Measurements from ENCODE around the gene SSU72.

Gene SSU72

DNA sequence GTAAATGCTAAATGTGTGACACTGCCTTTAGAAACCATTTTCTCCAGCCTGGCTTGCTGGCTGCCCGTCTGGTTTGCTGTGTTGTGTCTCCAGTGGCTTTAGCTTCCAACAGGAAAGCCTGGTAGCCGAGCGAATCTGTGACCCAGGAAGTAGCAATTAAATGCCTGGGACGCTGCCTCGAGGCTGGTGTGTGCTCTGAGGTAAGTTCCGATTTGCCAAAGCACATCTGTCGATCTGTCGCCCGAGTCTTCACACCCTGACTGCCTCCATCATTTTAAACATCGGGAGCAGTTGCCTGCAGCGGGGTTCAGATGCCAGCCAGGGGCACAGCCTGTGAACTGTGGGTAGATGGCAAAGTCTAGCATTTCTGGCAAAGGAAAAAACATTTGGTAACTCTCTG lies 42.9 kb upstream of the SSU72 start:
- H3K4me3 ChIP-seq (ENCODE audit: low read length): no peak overlapping the region
- H3K9ac ChIP-seq (ENCODE audit: low read depth, low read length): no peak overlapping the region

DNA sequence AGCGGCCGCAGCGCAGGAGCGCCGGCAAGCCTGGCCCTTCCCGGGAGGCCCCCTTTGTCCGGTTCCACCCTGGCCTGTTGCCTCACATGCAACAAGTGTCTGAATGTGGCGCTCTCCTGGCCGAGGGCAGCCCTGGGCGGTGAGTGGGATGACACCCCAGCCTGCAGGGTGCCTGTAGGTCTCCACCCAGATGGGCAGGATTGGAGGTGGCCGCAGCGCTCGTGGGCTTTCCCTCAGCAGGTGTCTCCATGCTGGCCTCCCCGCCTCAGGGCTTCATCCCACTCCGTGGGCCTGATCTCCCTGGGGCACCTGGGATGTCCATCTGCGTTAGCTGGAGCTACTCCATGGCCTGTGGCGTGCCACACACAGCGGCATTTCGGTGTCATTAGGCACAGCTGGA lies 42.2 kb upstream of the SSU72 start:
- Histone ChIP-seq H3K27me3 (ENCODE audit: insufficient read depth, low read length) (no peaks in the 10 kb centered on the region), H3K4me3 (ENCODE audit: low read length) (peak overlapping the region; percentile 90), H3K27ac (ENCODE audit: low read length) (no peak overlapping the region), H3K9ac (ENCODE audit: low read depth, low read length) (no peak overlapping the region; the same call in none of the 2 replicates), H3K4me1 (ENCODE audit: insufficient read depth, low read length) (peaks cover 6% of the 10 kb centered on the region; the same call in 1 of the 2 replicates), H3K36me3 (ENCODE audit: insufficient read depth, low read depth, low read length) (peaks cover 7% of the 10 kb centered on the region; the same call in 1 of the 2 replicates), H3K9me3 (ENCODE audit: insufficient read depth, low read depth, low read length) (no peaks in the 10 kb centered on the region)

More for the DNA sequence above, 42.9 kb upstream of the SSU72 start:
- H3K4me1 ChIP-seq (ENCODE audit: insufficient read depth, low read length): peaks cover 6% of the 10 kb centered on the region; the same call in 1 of the 2 replicates
- no peak overlapping the region for H3K27ac ChIP-seq (ENCODE audit: low read length)
- H3K27me3 ChIP-seq (ENCODE audit: insufficient read depth, low read length): no peaks in the 10 kb centered on the region
- no peaks in the 10 kb centered on the region for H3K9me3 ChIP-seq (ENCODE audit: insufficient read depth, low read depth, low read length)
- peaks cover 7% of the 10 kb centered on the region; the same call in 1 of the 2 replicates for H3K36me3 ChIP-seq (ENCODE audit: insufficient read depth, low read depth, low read length)

DNA sequence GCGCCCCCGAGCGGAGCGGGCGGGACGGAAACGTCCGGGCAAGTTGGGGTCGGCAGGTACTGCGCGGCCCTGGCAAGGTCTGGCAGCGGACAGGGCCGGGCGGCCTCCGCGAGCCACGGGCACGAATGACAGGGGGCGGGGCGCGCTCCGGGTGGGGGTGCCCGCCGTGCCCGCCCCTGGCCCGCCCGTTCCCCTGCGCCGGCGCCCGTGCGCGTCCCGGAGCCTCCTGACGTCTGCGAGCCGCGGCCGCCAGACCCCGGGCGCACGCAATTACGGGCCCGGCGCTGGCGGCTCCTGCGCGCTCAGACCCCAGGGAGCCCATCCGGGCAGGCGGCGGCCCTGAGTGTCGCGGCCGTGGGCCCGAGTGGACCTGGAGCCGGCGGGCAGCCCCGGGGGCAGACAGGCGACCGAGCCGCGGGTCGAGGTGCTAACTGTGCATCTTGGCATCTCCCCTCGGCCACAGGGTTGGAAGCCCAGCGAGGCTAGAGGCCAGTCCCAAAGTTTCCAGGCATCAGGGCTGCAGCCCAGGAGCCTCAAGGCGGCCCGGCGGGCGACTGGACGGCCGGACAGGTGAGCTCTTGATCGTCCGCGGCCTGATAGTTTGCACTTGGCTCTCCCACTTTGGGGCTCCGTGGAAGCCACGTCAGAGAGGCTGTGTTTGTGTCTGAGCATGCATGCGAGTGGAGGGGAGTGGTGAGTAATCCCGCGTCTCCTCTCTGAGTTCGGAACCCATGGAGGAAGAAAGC lies 41.6 kb upstream of the SSU72 start:
- Histone ChIP-seq H3K4me1 (ENCODE audit: insufficient read depth, low read length) (peaks cover 6% of the 10 kb centered on the region; the same call in 1 of the 2 replicates), H3K36me3 (ENCODE audit: insufficient read depth, low read depth, low read length) (peaks cover 7% of the 10 kb centered on the region; the same call in 1 of the 2 replicates), H3K27me3 (ENCODE audit: insufficient read depth, low read length) (no peaks in the 10 kb centered on the region), H3K9ac (ENCODE audit: low read depth, low read length) (no peak overlapping the region; the same call in 1 of the 2 replicates), H3K4me3 (ENCODE audit: low read length) (peak overlapping the region; percentile 90), H3K27ac (ENCODE audit: low read length) (no peak overlapping the region), H3K9me3 (ENCODE audit: insufficient read depth, low read depth, low read length) (no peaks in the 10 kb centered on the region)

DNA sequence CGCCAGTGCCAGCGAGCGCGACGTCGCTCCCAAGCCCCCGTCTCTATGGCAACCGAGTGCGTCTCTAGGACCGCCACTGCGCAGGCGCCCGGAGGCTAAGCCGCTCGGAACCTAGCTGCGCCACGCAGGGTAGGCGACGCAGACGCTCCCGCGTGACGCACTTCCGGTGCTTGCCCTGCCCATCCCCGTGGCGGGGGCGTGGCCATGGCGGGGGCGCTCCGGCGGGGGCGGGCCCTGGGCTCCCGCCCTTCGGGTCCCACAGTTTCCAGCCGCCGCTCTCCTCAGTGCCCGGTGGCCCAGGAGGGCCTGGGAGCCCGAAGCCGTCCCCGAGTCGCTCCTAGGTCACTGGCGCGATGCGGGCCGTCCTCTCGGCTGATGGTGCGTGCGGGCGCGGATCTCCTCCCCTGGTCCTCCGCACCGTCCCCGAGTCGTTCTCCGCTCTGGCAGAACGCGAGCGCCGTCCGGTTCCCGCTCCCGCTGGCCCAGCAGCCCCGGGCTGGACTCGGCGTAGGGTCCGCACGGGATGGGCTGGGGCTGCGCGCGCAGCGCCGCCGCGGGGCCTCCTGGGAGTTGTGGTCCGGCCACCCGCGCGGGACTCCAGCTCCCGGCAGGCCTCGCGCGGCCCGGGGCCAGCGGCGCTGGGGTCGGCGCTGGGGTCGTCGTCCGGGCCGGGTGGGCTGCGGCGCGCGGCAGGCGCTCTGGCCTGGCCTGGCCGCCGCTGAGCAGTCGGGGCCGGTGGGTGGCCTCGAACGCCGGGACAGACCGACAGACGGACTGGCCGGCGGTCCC lies 40.8 kb upstream of the SSU72 start, which contains the start of gene MIB2:
MIB2 (plus strand) TSS at position 245 of the 789 bp plus-strand sequence. CDS start 7,953 bp downstream, outside the sequence.
- H3K27ac ChIP-seq (ENCODE audit: low read length): peak within 1 kb of the TSS; percentile 90
- H3K4me3 ChIP-seq (ENCODE audit: low read length): peak within 1 kb of the TSS; percentile 90
- H3K9ac ChIP-seq (ENCODE audit: low read depth, low read length): peak within 1 kb of the TSS; percentile 99
- peaks cover 6% of the 10 kb centered on the region; the same call in 1 of the 2 replicates for H3K4me1 ChIP-seq (ENCODE audit: insufficient read depth, low read length)
- H3K36me3 ChIP-seq (ENCODE audit: insufficient read depth, low read depth, low read length): peaks cover 7% of the 10 kb centered on the region; the same call in 1 of the 2 replicates
- H3K9me3 ChIP-seq (ENCODE audit: insufficient read depth, low read depth, low read length): no peaks in the 10 kb centered on the region
- H3K27me3 ChIP-seq (ENCODE audit: insufficient read depth, low read length): no peaks in the 10 kb centered on the region

DNA sequence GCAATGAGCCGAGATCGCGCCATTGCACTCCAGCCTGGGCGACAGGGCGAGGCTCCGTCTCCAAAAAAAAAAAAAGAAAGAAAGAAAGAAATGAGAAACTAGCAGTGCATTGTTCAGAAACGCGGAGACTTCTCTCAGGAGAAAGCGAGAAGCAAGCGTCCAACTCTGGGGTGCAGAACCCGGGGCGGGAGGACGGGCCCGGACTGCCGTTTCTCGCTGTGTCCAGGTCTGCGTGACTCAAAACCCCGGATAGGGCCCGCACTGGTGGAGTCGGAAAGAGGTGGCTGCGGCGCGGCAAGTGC lies 40.2 kb upstream of the SSU72 start:
- Histone ChIP-seq H3K27ac (ENCODE audit: low read length) (no peak overlapping the region), H3K9ac (ENCODE audit: low read depth, low read length) (peak overlapping the region; percentile 99; the same call in 1 of the 2 replicates), H3K36me3 (ENCODE audit: insufficient read depth, low read depth, low read length) (peaks cover 7% of the 10 kb centered on the region; the same call in 1 of the 2 replicates), H3K9me3 (ENCODE audit: insufficient read depth, low read depth, low read length) (no peaks in the 10 kb centered on the region), H3K4me3 (ENCODE audit: low read length) (peak overlapping the region; percentile 90), H3K27me3 (ENCODE audit: insufficient read depth, low read length) (no peaks in the 10 kb centered on the region), H3K4me1 (ENCODE audit: insufficient read depth, low read length) (peaks cover 6% of the 10 kb centered on the region; the same call in 1 of the 2 replicates)

DNA sequence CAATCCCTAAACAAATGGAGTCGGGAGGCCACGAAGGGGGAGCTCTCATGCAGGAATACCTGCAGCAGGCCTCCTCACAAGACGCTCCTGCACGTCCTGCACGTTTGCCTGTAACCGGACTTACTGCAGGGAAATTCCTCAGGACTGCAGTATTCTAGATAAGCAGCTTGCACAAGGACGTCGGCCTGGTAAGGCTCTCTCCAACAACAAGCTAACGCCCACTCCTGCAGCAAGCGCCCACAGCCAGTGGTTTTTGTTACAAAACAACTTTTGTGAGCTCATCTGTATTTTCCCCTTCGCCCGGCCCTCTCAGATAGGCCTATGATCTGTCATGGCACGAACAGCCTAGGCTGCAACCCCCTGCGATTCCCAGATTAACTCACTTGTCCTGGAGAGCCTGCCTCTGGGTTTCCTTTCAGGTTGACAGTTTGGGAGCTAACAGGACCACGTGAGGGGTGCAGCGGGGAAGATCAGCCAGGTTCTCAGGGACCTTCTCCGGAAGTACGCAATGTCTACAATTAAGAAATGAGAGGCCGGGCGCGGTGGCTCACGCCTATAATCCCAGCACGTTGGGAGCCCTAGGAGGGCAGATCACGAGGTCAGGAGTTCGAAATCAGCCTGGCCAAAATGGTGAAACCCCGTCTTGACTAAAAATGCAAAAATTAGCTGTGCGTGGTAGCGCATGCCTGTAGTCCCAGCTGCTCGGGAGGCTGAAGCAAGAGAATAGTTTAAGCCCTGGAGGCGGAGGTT lies 39.7 kb upstream of the SSU72 start:
- Histone ChIP-seq H3K9me3 (ENCODE audit: insufficient read depth, low read depth, low read length) (no peaks in the 10 kb centered on the region), H3K36me3 (ENCODE audit: insufficient read depth, low read depth, low read length) (peaks cover 7% of the 10 kb centered on the region; the same call in 1 of the 2 replicates), H3K4me1 (ENCODE audit: insufficient read depth, low read length) (peaks cover 6% of the 10 kb centered on the region; the same call in 1 of the 2 replicates), H3K4me3 (ENCODE audit: low read length) (peak overlapping the region; percentile 90), H3K27ac (ENCODE audit: low read length) (no peak overlapping the region), H3K9ac (ENCODE audit: low read depth, low read length) (peak overlapping the region; percentile 99; the same call in 1 of the 2 replicates), H3K27me3 (ENCODE audit: insufficient read depth, low read length) (no peaks in the 10 kb centered on the region)

DNA sequence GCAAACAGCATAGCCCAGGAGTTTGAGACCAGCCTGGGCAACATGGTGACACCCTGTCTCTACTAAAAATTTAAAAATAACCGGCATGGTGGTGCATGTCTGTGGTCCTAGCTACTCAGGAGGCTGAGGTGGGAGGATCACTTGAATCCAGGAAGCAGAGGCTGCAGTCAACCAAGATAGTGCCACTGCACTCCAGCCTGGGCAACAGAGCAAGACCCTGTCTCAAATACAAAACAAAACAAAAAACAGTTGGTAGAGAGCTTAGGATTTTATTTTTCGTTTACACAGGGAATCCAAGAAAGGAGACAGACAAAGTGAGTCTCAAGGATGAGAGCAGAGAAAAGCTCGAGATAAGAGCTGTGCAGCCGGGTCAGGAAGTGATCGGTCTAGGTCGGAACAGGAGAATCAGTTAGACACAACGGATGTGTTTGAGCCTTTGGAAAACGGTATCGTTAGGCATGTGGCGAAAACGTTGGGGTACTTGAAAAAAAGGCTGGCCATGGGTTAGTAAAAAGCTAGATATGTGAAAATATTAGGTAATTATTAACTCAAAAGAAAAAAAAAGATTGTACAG lies 38.9 kb upstream of the SSU72 start:
- H3K9me3 ChIP-seq (ENCODE audit: insufficient read depth, low read depth, low read length): no peaks in the 10 kb centered on the region
- H3K36me3 ChIP-seq (ENCODE audit: insufficient read depth, low read depth, low read length): peaks cover 7% of the 10 kb centered on the region; the same call in 1 of the 2 replicates
- peak overlapping the region; percentile 90; the same call in 1 of the 2 replicates for H3K4me3 ChIP-seq (ENCODE audit: low read length)
- H3K27me3 ChIP-seq (ENCODE audit: insufficient read depth, low read length): no peaks in the 10 kb centered on the region
- no peak overlapping the region for H3K27ac ChIP-seq (ENCODE audit: low read length)
- H3K4me1 ChIP-seq (ENCODE audit: insufficient read depth, low read length): peaks cover 6% of the 10 kb centered on the region; the same call in 1 of the 2 replicates
- no peak overlapping the region for H3K9ac ChIP-seq (ENCODE audit: low read depth, low read length)

DNA sequence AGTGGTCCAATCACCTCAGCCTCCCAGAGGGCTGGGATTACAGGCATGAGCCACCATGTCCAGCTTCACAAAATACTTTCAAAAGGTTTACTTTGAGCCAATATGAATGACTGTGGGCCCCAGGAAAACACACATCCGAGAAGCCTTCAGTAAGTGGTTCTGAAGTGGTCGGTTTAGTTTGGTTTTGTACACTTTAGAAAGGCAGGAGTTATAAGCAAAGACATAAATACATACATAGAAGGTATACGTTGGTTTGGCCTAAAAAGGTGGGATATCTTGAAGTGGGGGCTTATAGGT lies 37.4 kb upstream of the SSU72 start:
- H3K36me3 ChIP-seq (ENCODE audit: insufficient read depth, low read depth, low read length): no peaks in the 10 kb centered on the region
- no peak overlapping the region for H3K27ac ChIP-seq (ENCODE audit: low read length)
- H3K4me3 ChIP-seq (ENCODE audit: low read length): no peak overlapping the region
- no peaks in the 10 kb centered on the region for H3K27me3 ChIP-seq (ENCODE audit: insufficient read depth, low read length)
- H3K9ac ChIP-seq (ENCODE audit: low read depth, low read length): no peak overlapping the region
- no peaks in the 10 kb centered on the region for H3K9me3 ChIP-seq (ENCODE audit: insufficient read depth, low read depth, low read length)
- H3K4me1 ChIP-seq (ENCODE audit: insufficient read depth, low read length): peaks cover 6% of the 10 kb centered on the region; the same call in 1 of the 2 replicates

DNA sequence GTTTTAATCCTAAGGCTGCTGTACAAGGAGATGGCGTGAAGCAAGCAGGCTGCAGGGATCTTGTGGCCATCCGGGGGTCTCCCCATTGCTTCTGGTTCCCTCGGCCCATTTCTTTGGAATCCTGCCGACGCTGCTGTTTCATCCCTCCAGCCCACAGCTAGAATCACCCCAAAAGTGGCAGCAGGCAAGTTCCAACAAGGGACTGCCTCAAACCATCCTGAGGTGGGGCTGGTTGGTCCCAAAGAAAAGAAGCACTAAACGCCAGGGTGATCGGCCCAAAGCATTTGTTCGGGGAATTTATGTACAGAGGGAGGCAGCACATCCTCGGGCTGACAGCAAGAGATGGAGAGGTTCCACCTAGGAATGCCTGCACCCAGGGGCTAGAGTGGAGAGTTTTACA lies 36.1 kb upstream of the SSU72 start:
- Histone ChIP-seq H3K9me3 (ENCODE audit: insufficient read depth, low read depth, low read length) (no peaks in the 10 kb centered on the region), H3K9ac (ENCODE audit: low read depth, low read length) (no peak overlapping the region; the same call in 1 of the 2 replicates), H3K4me3 (ENCODE audit: low read length) (no peak overlapping the region), H3K27ac (ENCODE audit: low read length) (no peak overlapping the region), H3K4me1 (ENCODE audit: insufficient read depth, low read length) (peaks cover 6% of the 10 kb centered on the region; the same call in 1 of the 2 replicates), H3K27me3 (ENCODE audit: insufficient read depth, low read length) (no peaks in the 10 kb centered on the region), H3K36me3 (ENCODE audit: insufficient read depth, low read depth, low read length) (no peaks in the 10 kb centered on the region)

DNA sequence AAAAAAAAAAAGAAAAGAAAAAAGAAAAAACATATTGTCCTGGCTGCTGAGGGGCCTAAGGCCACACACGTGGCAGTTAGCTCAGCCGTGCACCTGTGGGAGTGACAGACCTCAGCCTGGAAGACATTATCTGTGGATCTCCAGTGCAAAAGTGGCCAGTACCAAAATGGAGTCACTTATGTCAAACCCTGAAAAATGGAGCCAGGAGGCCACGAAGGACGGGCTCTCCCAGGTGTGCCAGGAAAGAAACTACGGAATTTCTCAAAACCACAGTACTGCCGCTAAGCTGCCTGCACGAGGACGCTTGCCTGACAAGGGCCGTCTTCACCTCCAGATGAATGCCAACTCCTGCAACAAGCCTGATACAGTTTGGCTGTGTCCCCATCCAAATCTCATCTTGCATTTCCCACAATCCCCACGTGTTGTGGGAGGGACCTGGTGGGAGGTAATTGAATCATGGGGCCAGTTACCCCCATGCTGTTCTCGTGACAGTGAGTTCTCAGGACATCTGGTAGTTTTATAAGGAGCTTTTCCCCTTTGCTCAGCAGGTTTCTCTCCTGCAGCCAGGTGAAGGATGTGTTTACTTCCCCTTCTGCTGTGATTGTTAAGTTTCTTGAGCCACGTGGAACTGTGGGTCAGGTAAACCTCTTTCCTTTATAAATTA lies 35.3 kb upstream of the SSU72 start:
- H3K4me1 ChIP-seq (ENCODE audit: insufficient read depth, low read length): peaks cover 6% of the 10 kb centered on the region; the same call in 1 of the 2 replicates
- H3K27me3 ChIP-seq (ENCODE audit: insufficient read depth, low read length): no peaks in the 10 kb centered on the region
- H3K27ac ChIP-seq (ENCODE audit: low read length): no peak overlapping the region
- no peak overlapping the region for H3K9ac ChIP-seq (ENCODE audit: low read depth, low read length)
- H3K36me3 ChIP-seq (ENCODE audit: insufficient read depth, low read depth, low read length): no peaks in the 10 kb centered on the region
- no peak overlapping the region for H3K4me3 ChIP-seq (ENCODE audit: low read length)
- H3K9me3 ChIP-seq (ENCODE audit: insufficient read depth, low read depth, low read length): no peaks in the 10 kb centered on the region
